ENCODE results near the gene SMARCAL1. TPM values are rescaled to one million over a fixed set of nuclear protein-coding genes. Genes with fewer than 3 reads are reported as not detected.

Gene SMARCAL1
- total and polyA plus RNA-seq, 12 donors: 8.2 to 28.9 (median 21.1) TPM

DNA sequence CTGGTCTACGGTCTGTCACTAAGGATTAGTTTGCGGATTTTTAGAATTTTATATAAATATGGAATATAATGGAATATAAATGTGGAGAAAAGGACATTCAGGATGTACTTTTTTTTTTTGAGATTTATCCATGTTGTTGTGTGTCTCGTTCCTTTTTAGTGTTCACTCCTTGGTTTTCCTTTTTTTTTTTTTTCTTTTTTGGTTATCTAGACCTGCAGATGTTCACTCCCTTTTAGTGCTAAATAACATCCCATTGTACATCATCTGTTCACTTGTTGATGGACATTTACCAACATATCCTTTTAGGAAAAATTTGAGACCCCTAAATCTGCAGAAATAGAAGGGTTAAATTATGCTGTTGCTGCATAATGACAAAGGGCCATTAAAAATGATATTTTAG, 60.9 kb downstream of the SMARCAL1 start:
- no peak overlapping the region for H3K4me3 ChIP-seq
- 83 to 100% (median 95%) methylated on average over 3 of the region's 3 CpGs for WGBS, 4 donors
- TF ChIP-seq, protein P1, sequence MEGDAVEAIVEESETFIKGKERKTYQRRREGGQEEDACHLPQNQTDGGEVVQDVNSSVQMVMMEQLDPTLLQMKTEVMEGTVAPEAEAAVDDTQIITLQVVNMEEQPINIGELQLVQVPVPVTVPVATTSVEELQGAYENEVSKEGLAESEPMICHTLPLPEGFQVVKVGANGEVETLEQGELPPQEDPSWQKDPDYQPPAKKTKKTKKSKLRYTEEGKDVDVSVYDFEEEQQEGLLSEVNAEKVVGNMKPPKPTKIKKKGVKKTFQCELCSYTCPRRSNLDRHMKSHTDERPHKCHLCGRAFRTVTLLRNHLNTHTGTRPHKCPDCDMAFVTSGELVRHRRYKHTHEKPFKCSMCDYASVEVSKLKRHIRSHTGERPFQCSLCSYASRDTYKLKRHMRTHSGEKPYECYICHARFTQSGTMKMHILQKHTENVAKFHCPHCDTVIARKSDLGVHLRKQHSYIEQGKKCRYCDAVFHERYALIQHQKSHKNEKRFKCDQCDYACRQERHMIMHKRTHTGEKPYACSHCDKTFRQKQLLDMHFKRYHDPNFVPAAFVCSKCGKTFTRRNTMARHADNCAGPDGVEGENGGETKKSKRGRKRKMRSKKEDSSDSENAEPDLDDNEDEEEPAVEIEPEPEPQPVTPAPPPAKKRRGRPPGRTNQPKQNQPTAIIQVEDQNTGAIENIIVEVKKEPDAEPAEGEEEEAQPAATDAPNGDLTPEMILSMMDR (IDR thresholded peaks at IDR 0.05): no peak
- no peak for TF ChIP-seq POLR2A (IDR thresholded peaks at IDR 0.05)
- intact Hi-C loops (cut with DNase I): no loop called here
- H3K9me3 ChIP-seq (replicated peaks in 1 of 3): no peaks in the 10 kb centered on the region
- no peak overlapping the region for H3K27ac ChIP-seq
- DNase-seq: no peak
- peaks cover 0 to 21% of the 10 kb centered on the region in 2 donors for H3K36me3 ChIP-seq (replicated peaks in 1 of 2)
- no peaks in the 10 kb centered on the region for H3K4me1 ChIP-seq (replicated peaks in 1 of 2)
- H3K27me3 ChIP-seq: no peaks in the 10 kb centered on the region

DNA sequence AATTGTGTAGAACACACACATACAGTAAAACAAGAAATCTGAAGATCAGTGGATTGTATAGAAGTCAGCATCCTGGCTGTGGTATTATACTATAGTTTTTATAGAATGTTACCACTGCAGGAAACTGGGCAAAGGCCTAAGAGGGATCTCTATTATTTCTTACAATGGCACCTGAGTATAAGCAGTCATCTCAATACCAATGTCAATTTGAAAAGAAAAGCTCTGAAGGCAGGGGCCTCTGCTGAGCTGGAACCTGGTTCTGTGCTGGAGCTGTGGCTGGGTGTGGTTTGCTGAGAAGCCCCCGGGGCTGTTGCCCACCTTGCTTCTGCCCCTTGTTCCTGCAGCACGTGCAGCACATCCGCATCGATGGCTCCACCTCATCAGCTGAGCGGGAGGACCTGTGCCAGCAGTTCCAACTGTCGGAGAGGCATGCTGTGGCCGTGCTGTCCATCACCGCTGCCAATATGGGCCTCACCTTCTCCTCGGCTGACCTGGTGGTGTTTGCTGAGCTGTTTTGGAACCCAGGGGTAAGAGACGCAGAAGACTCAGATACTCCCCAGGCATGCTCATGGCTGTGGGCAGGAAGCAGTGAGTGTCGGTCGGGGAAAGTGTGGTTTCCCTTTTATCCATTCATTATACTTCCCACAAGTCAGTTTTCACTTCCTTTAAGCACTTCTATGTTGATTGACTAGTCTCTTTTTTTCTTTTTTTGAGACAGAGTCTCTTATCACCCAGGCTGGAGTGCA, 62.8 kb downstream of the SMARCAL1 start:
- no peaks in the 10 kb centered on the region for H3K4me1 ChIP-seq (replicated peaks in 1 of 2)
- no peak for TF ChIP-seq POLR2A (IDR thresholded peaks at IDR 0.05)
- TF ChIP-seq, protein P1 (IDR thresholded peaks at IDR 0.05): no peak
- no peak overlapping the region for H3K4me3 ChIP-seq
- DNase-seq: no peak
- peaks cover 0 to 39% of the 10 kb centered on the region in 2 donors for H3K36me3 ChIP-seq (replicated peaks in 1 of 2)
- no peaks in the 10 kb centered on the region for H3K9me3 ChIP-seq (replicated peaks in 1 of 3)
- H3K27ac ChIP-seq: no peak overlapping the region
- H3K27me3 ChIP-seq: no peaks in the 10 kb centered on the region
- intact Hi-C loops (cut with DNase I): no loop called here
- WGBS, 4 donors: 70 to 86% (median 76%) methylated on average over 7 to 12 of the region's 12 CpGs

DNA sequence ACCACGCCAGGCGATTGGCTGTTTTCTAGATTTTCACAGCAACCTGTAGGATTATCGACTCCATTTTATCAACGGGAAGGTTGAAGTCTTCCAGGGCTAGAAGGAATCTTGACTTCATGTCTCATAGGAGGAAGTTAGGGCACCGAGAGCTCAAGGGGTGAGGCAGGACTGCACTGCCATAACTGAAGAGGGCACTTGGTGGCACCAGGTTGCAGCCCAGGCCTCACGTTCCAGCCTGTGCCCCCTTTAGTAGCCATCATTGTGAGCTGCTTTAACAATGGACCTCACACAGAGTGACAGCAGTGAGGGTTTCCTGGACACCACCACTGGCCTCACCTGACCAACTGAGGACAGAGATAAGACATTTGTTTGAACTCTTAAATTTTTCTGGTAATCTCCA, 63.5 kb downstream of the SMARCAL1 start:
- H3K36me3 ChIP-seq (replicated peaks in 1 of 2): peaks cover 0 to 43% of the 10 kb centered on the region in 2 donors
- H3K27me3 ChIP-seq: no peaks in the 10 kb centered on the region
- no peak overlapping the region for H3K27ac ChIP-seq
- TF ChIP-seq POLR2A (IDR thresholded peaks at IDR 0.05): no peak
- TF ChIP-seq, protein P1 (IDR thresholded peaks at IDR 0.05): no peak
- intact Hi-C loops (cut with DNase I): no loop called here
- WGBS, 4 donors: 88 to 92% (median 90%) methylated on average over 6 of the region's 6 CpGs
- H3K4me1 ChIP-seq (replicated peaks in 1 of 2): no peaks in the 10 kb centered on the region
- H3K4me3 ChIP-seq: no peak overlapping the region
- no peaks in the 10 kb centered on the region for H3K9me3 ChIP-seq (replicated peaks in 1 of 3)
- no peak for DNase-seq

DNA sequence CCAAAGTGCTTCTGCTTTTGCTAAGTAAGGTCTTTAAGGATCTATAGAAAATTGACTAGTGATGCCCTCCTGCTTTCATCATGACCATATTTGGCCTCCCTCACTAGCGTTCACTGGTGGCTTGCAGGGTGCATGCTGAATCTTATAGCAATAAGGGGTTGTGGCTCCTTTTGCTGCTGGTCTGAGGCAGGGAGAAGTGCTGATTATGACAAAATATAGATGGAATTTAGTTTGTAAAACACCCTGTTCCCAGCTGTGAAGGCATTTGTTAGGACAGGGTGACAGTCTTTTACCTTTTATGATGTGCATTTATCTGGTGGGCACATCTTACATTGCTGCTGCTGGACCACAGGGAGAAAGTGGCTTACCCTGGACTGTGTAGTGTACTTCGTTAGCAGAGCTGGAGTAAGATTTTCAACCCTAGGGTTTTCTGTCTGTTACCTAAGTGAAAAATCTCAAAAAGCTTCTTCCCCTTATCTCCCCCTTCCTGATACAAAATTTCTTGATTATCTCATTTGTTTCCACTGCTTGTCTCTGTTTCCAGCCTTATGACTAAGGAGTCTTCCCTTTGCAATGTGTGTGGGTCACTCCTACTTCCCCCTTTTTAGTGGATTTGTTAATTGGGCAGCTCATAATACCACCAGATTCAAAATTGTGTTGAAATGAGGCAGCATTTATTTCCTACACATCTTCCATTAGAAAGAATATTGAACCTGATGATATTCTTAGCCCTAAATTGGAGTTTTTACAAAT, 65.2 kb downstream of the SMARCAL1 start:
- Histone ChIP-seq H3K27ac (no peak overlapping the region), H3K36me3 (replicated peaks in 1 of 2) (peaks cover 0 to 32% of the 10 kb centered on the region in 2 donors)
- TF ChIP-seq, protein P1 (IDR thresholded peaks at IDR 0.05): no peak
- TF ChIP-seq POLR2A (IDR thresholded peaks at IDR 0.05): no peak

More for the DNA sequence above, 65.2 kb downstream of the SMARCAL1 start:
- H3K4me3 ChIP-seq: no peak overlapping the region
- 72 to 88% (median 81%) methylated on average over 2 of the region's 2 CpGs for WGBS, 4 donors
- no peaks in the 10 kb centered on the region for H3K27me3 ChIP-seq
- intact Hi-C loops (cut with DNase I): no loop called here
- no peaks in the 10 kb centered on the region for H3K4me1 ChIP-seq (replicated peaks in 1 of 2)
- H3K9me3 ChIP-seq (replicated peaks in 1 of 3): no peaks in the 10 kb centered on the region
- DNase-seq: no peak
